HG03521 (cell line): ENCODE data around the gene XPO1.
"Not testable (repeated sequence)": the region's sequence is repeated elsewhere in the genome, so short reads cannot be mapped to it uniquely, and the experiment has no call there.

Experiments used
- ATAC-seq: cut with Tn5 transposase; IDR thresholded peaks from one replicate; pipeline ENCODE4 v1.9.1; 2021; ENCODE audit warnings: mild to moderate bottlenecking, moderate library complexity; ENCODE audit not compliant: unreplicated experiment

The XPO1 gene, protein sequence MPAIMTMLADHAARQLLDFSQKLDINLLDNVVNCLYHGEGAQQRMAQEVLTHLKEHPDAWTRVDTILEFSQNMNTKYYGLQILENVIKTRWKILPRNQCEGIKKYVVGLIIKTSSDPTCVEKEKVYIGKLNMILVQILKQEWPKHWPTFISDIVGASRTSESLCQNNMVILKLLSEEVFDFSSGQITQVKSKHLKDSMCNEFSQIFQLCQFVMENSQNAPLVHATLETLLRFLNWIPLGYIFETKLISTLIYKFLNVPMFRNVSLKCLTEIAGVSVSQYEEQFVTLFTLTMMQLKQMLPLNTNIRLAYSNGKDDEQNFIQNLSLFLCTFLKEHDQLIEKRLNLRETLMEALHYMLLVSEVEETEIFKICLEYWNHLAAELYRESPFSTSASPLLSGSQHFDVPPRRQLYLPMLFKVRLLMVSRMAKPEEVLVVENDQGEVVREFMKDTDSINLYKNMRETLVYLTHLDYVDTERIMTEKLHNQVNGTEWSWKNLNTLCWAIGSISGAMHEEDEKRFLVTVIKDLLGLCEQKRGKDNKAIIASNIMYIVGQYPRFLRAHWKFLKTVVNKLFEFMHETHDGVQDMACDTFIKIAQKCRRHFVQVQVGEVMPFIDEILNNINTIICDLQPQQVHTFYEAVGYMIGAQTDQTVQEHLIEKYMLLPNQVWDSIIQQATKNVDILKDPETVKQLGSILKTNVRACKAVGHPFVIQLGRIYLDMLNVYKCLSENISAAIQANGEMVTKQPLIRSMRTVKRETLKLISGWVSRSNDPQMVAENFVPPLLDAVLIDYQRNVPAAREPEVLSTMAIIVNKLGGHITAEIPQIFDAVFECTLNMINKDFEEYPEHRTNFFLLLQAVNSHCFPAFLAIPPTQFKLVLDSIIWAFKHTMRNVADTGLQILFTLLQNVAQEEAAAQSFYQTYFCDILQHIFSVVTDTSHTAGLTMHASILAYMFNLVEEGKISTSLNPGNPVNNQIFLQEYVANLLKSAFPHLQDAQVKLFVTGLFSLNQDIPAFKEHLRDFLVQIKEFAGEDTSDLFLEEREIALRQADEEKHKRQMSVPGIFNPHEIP (N-terminal part only)

DNA sequence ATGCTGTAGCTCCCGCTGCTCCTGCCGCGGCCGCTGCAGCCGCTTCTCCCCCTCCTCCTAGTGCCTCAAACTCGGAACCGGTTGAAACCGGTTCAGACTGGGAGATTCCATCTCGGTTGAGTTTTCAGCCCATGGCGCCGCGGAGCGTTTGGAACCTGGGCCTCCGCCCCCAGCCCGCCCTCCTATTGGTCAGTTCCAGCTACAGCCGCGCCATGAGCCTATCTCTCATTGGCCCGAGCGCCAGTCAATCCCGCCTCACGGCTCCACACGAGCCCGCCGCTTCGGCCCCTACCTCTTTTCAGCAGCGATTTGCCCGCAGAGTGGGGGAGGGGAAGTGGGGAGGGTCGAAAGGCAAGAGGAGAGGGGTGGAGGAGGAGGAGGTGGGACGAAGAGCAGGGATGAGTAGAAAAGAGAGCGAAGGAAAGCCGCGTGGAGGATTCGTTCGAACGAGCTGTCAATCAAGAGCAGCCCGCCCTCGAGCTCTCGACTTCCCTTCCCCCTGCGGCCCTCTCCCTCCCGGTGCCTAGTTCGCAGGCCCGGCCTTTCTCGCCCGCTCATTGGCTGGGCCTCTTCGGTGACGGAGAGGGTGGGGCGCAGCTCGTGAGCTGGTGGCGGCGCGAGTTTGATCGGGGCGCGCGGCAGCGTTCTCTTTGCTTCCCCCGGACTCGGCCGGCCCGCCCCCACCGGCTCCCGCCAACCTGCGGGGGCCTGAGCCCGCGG, at the start of gene XPO1:
Gene XPO1 (minus strand): TSS at position 157 of the 720 bp plus-strand sequence. CDS start 4,459 bp downstream, outside the sequence.
- peak; percentile 82 for ATAC-seq

DNA sequence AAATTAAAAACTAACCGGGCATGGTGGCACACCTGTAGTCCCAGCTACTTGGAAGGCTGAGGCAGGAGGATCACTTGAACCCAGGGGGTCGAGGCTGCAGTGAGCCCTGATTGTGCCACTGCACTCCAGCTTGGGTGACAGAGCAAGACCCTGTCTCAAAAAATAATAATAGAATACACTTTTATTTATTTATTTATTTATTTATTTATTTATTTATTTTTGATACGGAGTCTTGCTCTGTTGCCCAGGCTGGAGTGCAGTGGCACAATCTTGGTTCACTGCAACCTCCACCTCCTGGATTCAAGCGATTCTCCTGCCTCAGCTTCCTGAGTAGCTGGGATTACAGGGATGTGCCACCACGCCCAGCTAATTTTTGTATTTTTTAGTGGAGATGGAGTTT, 48.8 kb upstream of the XPO1 start:
- not testable (repeated sequence) for ATAC-seq

DNA sequence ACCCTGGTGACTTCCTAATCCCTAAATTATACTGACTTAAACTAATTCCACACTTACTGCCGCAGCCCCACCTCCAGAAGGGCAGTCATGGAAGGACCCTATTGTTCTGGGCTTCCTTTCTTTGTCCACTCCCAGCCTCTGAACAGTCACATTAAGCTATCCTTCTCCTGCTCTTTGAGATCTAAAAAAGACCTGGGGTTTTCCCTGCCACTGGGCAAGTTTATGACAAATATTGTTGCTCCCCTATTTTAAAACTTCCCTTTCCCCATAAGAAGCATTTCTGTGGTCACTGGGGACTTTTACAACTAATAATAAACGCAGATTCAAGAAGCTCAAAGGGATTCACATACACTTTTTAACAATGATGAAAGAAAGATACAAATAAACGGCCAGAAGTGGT, 47.2 kb upstream of the XPO1 start:
- ATAC-seq, result no peak

DNA sequence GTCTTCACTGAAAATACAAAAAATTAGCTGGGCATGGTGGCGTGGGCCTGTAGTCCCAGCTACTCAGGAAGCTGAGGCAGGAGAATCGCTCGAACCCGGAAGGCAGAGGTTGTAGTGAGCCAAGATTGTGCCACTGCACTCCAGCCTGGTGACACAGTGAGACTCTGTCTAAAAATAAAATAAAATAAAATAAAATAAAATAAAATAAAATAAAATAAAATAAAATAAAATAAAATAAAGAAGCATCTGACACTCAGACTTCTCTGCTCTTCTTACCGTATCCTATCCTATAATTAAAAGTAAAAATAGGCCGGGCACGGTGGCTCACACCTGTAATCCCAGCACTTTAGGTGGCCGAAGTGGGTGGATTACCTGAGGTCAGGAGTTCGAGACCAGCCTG, 46.2 kb upstream of the XPO1 start:
- ATAC-seq, result not testable (repeated sequence)

DNA sequence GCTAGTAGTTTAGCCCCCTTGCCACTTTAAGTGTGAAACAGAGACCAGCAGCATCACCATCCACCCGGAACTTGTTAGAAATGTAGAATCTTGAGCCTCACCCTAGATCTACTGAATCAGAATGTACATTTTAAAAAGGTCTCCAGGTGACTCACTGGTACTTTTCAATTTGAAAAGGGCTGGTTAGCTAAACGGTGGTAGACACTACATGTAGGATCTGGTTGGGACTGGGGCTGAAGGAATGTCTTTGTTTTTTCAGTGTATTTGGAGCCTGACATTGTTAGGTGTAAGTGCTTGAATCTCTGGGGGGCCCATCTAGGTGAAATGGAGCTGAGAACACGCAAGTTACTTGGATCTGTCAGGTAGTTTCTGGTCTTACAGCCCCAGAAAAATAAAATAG, 44.0 kb upstream of the XPO1 start:
- ATAC-seq, result no peak

DNA sequence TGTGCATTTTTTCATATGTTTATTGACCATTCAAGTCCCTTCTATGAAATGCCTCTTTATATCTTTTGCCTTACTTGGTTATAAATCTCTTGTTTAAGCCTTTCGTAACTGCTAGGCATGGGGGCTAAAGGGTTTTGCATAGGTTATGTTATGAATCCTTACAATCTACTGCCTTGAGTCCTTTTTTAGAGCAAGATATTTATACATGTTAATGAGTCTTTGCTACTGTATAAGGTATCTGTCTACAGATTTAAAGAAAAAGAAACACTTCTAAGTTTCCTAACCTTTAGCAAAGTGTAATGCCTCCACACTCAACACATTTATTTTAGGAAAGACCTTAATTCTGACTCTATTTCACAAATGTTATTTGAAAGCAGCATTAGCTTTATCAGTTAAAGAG, 43.6 kb upstream of the XPO1 start:
- no peak for ATAC-seq

DNA sequence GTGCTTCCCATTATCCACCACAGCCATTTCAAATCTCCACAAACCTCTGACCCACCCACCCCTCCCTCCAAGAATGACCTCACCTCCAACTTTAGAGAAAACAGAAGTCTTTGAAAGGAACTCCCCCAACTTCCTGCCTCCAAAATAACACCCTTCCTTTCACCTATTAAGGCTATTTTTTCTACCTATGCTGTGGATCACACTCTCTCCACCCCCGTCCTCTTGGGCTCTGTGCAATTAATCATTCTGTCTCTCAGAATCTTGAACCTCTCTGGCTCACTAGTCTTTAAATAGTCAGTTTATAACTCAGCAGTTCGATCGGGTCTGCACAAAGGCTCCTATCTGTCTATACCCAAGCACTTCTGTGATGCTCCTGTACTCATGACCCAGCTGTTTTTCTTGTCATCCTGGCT, 37.3 kb upstream of the XPO1 start:
- ATAC-seq, result no peak

DNA sequence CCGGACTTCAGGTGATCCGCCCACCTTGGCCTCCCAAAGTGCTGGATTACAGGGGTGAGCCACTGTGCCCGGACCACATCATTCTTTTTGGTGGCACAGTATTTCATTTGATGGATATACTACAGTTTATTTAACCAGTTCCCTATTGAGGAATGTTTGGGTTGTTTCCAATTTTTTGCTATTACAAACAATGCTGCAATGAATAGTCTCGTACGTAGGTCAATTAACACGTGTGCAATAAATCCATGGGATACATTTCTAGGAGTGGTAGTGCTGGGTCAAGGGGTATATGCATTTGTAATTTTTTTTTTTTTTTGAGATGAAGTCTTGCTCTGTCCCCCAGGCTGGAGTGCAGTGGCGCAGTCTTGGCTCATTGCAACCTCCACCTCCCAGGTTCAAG, 28.4 kb upstream of the XPO1 start:
- no peak for ATAC-seq

DNA sequence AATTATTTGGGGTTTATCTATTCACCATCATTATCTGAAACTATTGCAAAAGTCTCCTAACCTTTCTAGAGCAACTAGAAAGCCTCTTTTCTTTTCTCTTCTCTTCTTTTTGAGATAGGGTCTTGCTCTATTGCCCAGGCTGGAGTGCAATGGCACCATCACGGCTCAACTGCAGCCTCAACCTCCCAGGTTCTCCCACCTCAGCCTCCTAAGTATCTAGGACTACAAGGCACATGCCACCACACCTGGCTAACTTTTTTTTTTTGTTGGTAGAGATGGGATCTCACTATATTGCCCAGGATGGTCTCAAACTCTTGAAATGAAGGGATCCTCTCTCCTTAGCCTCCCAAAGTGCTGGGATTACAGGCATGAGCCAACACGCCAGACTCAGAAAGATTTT, 24.5 kb upstream of the XPO1 start:
- no peak for ATAC-seq

DNA sequence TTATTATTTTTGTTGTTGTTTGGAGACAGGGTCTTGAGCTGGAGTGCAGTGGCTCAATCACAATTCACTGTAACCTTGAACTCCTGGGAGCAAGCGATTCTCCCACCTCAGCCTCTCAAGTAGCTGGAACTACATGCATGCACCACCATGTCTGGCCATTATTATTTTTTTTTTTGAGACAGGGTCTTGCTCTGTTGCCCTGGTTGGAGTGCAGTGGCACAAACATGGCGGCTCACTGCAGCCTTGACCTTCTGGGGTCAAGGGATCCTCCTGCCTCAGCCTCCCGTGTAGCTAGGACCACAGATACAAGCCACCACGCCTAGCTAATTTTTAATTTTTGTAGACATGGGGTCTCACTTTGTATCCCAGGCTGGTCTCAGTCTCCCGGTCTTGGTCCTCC, 20.0 kb upstream of the XPO1 start:
- ATAC-seq, result no peak

DNA sequence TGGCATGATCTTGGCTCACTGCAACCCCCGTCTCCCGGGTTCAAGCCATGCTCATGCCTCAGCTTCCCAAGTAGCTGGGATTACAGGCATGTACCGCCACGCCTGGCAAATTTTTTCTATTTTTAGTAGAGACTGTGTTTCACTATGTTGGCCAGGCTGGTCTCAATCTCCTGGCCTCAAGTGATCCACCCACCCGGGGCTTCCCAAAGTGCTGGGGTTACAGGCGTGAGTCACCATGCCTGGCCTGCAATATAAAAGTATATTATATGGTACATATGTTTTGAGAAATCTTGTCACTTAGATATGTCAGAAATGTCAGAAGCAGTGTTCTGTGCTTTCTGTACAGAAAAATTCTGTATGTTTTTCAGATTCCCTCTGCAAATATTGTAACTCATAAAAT, 19.2 kb upstream of the XPO1 start:
- ATAC-seq, result no peak

DNA sequence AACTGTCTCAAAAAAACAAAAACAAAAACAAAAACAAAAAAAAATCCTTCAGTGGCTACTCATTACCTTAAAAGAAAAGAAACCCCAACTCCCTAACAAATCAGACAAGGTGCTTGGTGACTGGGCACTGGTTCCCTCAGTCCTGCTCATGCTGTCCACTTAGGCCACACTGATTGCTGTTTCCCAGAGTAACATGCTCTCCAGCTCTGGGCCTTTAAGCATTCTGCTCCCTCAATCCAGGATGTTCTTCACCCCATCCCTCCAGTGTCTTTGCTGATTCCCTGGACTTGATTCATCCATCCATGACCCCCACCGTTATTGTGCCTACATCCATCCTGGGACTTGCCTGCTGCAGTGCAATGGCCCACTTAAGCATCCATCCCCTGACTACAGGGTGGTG, 16.4 kb upstream of the XPO1 start:
- ATAC-seq, result no peak

DNA sequence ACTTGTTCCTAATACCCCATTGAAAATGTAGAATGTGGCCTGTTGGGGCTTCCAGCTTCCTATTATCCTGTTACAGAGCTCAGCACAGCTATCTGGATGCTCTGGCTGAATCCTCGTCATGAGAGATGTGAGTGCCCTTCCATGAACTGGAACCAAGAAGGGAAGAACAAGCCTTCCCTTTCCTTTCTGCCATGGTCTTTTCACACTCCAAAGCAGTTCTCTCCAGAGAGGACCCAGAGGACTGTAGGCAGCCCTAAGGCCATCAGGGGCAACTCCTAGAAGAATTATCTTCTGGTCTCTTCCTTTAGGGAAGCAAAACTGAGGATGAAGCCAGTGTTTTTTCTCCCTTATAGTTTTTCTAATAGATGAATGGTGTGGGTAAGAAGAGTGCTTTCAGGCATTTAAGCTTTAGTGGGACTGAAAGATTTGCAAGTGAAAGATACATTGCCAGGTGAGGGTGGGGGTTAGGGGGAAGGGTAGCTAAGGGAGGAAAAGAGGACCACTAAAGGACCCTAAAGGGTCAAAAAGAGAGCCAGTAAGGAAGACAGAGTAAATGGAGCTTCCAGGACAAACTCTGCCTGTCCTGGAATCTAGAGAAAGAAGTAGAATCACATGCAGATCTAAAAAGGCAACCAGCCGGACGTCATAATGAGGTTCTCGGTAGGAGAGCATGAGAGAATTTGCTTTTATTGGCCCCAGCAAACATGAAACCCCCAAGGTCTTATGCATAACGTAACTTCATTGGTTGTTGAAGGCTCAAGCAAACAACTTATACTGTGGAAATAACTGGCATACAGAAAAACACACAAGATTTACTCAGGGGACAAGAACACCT, 12.4 kb upstream of the XPO1 start:
- ATAC-seq, result no peak

DNA sequence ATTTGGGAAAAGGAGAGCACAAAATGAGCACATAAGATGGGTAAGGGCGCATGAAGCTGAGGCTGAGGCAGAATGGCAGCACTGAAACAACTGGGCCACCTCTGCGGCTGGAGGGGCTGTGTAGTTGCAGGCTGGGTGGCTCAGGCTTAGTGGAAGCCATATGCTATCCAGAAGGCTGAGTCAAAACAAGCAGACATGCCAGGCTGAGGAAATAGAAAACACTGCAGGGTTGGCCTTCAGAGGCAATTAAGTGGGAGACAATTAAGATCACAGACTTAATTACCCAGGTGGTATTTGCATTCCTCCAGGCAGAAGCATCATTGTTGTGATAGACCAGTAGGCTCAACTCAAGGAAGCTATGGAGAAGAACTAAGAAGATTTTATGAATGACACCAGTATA, 11.4 kb upstream of the XPO1 start:
- no peak for ATAC-seq

DNA sequence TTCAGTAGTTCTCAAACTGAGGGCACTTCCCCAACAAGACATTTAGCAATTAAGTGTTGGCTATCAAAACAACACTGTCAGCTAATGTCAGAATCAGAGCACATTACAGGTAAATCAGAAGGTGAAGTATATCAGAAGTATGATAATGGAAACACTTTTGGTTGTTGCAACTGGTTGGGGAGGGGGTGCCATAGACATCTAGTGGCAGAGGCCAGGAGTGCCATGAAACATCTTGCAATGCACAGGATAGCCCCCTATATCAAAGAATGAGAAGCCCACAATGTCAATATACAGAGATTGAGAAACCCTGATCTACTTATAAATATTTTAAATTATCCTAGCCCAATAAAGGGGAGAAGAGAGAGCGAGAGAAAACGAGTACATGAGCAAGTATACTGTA, 4.9 kb upstream of the XPO1 start:
- ATAC-seq, result no peak

DNA sequence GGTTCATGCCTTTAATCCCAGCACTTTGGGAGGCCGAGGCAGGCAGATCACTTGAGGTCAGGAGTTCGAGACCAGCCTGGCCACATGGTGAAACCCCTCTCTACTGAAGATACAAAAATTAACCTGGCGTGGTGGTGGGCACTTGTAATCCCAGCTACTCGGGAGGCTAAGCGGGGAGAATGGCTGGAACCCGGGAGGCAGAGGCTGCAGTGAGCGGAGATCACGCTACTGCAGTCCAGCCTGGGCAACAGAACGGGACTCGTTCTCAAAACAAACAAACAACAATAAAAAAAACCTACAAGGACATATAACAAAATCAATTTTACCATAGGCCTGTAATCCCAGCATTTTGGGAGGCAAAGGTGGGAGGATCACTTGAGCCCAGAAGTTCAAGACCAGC, 2.0 kb upstream of the XPO1 start:
- ATAC-seq, result not testable (repeated sequence)

DNA sequence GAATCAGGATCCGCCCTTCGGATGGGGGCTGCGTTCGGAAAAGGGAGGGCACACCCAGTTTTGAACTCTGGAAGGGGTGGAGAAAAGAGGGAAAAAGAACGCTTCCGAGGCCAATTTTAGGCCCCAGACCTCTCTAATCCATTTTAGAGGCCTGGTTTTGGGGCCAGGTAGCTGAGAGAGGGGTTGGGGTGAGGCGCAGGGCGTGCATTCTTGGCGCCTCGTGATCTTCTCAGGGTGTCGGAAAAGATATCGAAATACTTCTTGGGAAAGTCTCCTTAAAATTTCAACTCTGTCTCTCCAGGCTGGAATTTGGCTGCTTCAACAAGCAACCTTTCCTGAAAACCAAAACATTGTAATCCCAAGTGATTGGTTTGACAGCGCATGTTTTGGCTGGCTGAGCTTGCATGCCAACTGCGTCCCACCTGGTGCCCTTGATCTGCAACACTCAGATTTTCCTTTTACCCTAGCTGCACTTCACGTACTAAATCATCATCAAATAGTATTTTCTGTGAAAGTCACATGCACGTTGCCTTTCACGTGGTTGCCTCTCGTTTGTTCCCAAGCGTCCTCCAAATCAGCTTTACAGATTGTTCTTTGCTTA, 864 bp upstream of the XPO1 start:
- ATAC-seq, result no peak

DNA sequence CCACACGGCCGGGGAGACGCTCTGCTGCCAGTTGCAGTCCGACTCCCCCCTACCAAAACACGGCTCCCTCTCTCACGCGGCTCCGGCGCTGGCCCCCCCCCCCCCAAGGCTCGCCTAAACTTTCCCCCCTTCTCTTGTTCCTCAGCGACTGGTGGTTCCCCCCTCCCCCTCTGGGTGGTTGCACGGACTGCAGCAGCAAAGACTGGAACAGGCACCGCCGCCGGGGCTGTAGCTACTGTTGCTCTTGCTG, 281 bp downstream of the XPO1 start:
- ATAC-seq, result no peak

DNA sequence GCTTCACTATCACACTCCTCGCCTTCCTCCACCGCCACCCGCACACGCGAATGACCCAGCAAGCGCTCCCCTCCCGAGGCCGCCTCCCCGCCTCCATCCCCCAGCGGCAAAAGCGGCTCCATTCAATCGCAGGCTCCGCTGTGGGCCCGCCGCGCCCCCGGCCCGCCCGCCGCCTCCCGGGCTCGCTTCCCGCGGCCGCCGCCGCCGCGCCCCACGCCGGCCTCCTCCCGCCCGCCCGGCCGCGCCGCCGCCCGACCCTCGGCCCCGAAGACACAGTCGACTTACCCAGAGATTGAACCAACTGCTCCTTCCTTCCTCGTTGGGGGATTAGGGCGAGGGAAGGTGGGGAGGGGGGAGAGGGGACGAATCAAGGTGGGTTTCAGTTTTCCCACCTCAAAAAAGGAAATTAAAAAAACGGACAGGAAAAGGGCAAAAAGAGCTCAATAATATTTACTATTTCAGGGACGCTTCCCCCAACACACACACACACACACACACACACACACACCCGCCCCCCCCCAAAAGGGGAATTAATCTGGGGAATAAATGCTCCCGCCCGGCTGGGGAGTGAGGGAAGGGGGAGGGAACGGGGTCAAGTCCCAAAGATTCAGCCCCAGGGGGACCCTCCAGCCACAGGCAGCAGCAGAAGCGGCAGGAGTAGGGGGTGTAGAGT, 743 bp downstream of the XPO1 start:
- ATAC-seq, result no peak
